AML-193 (cell line): Measurements from ENCODE around the gene GRID2.
"Not testable (repeated sequence)": the region's sequence is repeated elsewhere in the genome, so short reads cannot be mapped to it uniquely, and the experiment has no call there.

Experiments used
- DNase-seq, 2 experiments: peaks; one replicate each; lab custom pipeline; 2025; lab: John Stamatoyannopoulos, UW

The GRID2 gene

DNA sequence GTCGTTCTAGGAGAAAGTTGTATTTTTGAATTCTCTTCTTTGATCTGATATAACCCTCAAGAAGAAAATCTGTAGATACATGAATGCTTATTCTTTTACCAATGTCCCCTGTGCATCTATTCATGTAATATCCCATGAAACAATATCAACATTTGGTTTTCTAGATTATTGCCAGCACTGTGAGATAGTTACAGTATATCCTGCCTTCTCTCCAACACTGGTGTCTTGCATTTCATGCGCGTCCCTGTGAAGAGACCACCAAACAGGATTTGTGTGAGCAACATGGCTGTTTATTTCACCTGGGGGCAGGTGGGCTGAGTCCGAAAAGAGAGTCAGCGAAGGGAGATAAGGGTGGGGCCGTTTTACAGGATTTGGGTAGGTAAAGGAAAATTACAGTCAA lies 135.0 kb downstream of the GRID2 start:
- not testable (repeated sequence) for DNase-seq

GRCh38 chr4:92442131-92442530 lies 138.4 kb downstream of the GRID2 start:
- not testable (repeated sequence) for DNase-seq

GRCh38 chr4:92444143-92444843 lies 140.5 kb downstream of the GRID2 start:
- DNase-seq = not testable (repeated sequence)

GRCh38 chr4:92445127-92445526 lies 141.4 kb downstream of the GRID2 start:
- DNase-seq = no peak

DNA sequence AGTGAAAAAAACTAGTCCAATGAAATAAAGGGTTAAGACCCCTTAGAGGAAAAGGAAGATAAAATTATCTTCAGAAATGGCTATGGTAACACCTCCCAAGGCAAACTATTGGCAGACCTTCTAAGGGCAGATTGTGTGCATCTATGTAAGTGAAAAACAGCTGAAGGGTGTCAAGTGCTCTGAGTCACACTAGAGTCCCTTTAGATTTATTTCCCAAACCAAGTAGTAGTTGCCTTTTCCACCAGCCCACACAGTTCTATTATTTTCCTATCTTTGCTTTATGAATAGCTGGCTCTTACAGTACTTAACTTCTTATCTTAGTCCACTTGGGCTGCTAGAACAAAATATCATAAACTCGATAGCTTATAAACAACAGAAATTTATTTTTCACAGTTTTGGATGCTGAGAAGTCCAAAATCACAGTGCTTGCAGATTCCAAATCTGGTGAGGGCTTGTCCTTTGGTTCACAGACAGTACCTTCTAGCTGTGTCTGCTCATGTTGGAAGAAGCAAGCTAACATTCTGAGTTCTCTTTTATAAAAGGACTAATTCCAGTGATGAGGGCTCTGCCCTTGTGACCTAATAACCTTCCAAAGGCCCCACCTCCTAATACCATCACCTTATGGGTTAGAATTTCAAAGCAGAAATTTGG lies 143.6 kb downstream of the GRID2 start:
- DNase-seq = no peak

- not testable (repeated sequence) for DNase-seq
Measured at GRCh38 chr4:92448176-92448575, 144.4 kb downstream of the GRID2 start.

GRCh38 chr4:92450694-92451093 lies 146.9 kb downstream of the GRID2 start:
- DNase-seq = no peak

- no peak for DNase-seq
Measured at GRCh38 chr4:92451782-92452181, 148.0 kb downstream of the GRID2 start.

DNA sequence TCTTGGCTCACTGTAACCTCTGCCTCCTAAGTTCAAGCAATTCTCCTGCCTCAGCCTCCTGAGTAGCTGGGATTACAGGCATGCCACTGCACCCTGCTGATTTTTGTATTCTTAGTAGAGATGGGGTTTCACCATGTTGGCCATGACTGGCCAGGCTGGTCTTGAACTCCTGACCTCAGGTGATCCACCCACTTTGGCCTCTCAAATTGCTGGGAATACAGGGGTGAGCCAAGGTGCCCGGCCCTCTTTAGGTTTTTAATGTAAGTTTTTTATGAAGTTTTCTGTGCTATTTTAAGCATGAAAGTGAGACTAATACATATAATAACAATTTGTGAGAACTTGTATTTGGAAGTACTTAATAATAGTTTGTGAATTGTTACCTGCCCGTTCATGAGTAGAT lies 148.6 kb downstream of the GRID2 start:
- not testable (repeated sequence) for DNase-seq

DNA sequence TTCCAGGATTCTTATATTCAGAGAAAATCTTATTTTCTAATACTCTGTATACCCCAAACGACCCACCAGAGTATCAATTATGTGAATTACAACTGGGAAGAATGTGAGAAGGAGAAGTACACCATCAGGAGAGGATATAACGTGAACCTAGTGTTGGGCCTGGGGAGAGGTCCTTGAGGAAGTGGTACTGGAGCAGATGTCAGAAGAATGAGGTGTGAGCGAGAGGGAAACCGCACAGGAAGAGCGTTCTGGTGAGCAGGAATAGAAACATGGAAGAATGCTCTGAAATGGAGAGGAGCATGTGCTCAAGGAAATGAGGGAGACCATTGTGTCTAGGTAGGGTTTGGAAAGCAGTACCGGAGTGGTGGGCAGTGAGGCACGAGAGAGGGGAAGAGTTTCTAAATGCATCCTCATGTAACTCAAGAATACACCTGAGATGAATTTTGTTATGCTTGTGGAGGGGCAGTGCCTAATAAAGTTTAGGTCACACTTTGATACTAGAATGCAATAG lies 151.6 kb downstream of the GRID2 start:
- DNase-seq = no peak

DNA sequence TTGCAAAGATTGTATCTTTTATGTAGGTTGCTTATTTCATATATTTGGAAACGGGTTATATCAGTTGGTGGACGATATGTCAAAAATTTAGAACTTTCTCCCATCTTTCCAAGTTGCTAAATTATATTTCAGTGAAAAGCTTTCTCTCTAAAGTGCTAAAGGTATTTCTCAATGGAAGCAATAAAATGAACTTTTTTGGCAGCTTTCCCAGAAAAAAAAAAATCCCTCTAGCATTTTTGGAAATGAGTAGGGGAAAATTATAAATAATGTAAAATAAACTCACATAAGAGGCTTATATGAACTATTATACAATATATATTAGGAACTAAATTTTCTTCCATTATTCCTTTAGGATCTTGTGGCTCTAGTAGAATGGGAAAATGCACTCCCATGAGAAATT lies 152.2 kb downstream of the GRID2 start:
- DNase-seq = no peak

DNA sequence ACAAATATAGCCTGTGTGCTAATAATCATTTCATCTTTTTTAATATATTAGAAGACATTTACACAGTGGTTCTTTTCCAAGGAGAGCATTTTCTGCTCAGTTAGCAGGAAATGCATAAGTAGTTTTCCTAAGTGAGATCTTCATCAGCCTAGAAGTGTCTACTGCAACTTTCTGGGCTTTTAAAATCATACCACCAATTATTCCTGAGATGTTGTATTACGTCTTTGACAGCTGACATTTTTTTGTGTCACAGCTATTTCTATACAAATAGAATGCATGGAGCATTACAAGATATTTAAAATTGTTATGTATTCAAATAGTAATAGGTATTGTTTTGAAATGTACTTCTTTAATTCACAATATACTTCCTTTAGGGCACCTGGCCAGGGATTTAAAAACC lies 158.0 kb downstream of the GRID2 start:
- no peak for DNase-seq

GRCh38 chr4:92477298-92477697 lies 173.5 kb downstream of the GRID2 start:
- DNase-seq = no peak

- DNase-seq = no peak
Measured at GRCh38 chr4:92483341-92483740, 179.6 kb downstream of the GRID2 start.

GRCh38 chr4:92488496-92488895 lies 184.7 kb downstream of the GRID2 start:
- DNase-seq = no peak

- DNase-seq = no peak
Measured at GRCh38 chr4:92497141-92497540, 193.4 kb downstream of the GRID2 start.

GRCh38 chr4:92501456-92501855 lies 197.7 kb downstream of the GRID2 start:
- DNase-seq = no peak

GRCh38 chr4:92506933-92507332 lies 203.2 kb downstream of the GRID2 start:
- DNase-seq = no peak

- no peak for DNase-seq
Measured at GRCh38 chr4:92514627-92515026, 210.9 kb downstream of the GRID2 start.

- DNase-seq = no peak
Measured at GRCh38 chr4:92516450-92516849, 212.7 kb downstream of the GRID2 start.

- DNase-seq = no peak
Measured at GRCh38 chr4:92519727-92520126, 216.0 kb downstream of the GRID2 start.

GRCh38 chr4:92520563-92520962 lies 216.8 kb downstream of the GRID2 start:
- DNase-seq = no peak

GRCh38 chr4:92521941-92522340 lies 218.2 kb downstream of the GRID2 start:
- DNase-seq = no peak

- DNase-seq = no peak
Measured at GRCh38 chr4:92522356-92522755, 218.6 kb downstream of the GRID2 start.
